HepG2 (cell line): ENCODE measurements around the gene SULT2A1. TPM values are rescaled to one million over a fixed set of nuclear protein-coding genes. Genes with fewer than 3 reads are reported as not detected.

Source experiments
- CHD2 ChIP-seq: IDR thresholded peaks from 2 replicates; pipeline ENCODE4 v1.6.1; 2011; ENCODE audit warnings: low read depth, low read length, improper control_type of control experiment
- HES4 ChIP-seq: sonication (generic); formaldehyde crosslinking; IDR thresholded peaks from 2 replicates; pipeline ENCODE4 v1.9.0; 2021; ENCODE audit warnings: mild to moderate bottlenecking, missing genetic modification reagents, borderline replicate concordance
- NPAS2 ChIP-seq: sonication (generic); formaldehyde crosslinking; IDR thresholded peaks from 2 replicates; pipeline ENCODE4 v1.8.0; 2022; ENCODE audit warnings: mild to moderate bottlenecking, missing genetic modification reagents, borderline replicate concordance
- ZMYM4 ChIP-seq: sonication (generic); formaldehyde crosslinking; IDR thresholded peaks from 2 replicates; pipeline ENCODE4 v1.8.1; 2023; ENCODE audit warnings: mild to moderate bottlenecking, missing genetic modification reagents
- ZNF263 ChIP-seq: sonication (generic); formaldehyde crosslinking; IDR thresholded peaks from 2 replicates; pipeline ENCODE4 v1.4.0; 2020; ENCODE audit warnings: missing genetic modification reagents
- ZNF619 ChIP-seq: sonication (generic); formaldehyde crosslinking; IDR thresholded peaks from 2 replicates; pipeline ENCODE4 v1.4.0; 2020; ENCODE audit warnings: mild to moderate bottlenecking, missing genetic modification reagents
- polyA plus RNA-seq, 8 experiments: library from polyadenylated mRNA; depleted of rRNA in 3 of 8; stranded (reverse) in 7 of 8; unstranded in 1 of 8; fragments of >200 nt; fragmentation: Illumina TruSeq in 4 of 8; extraction: Trizol in 4 of 8; gene quantifications; 2 replicates each; pipeline versions ENCODE4 v1.2.1 to v1.2.3, GENCODE V29; 2011 to 2016; ENCODE audit warnings: low read depth in 4 of 8, missing spikeins in 1 of 8, mixed read lengths in 1 of 8; ENCODE audit not compliant: insufficient read depth in 1 of 8
- total RNA-seq, 5 experiments: library from RNA; depleted of rRNA; stranded (reverse); fragments of >200 nt; fragmentation: Illumina TruSeq; extraction: Trizol; gene quantifications; 2 replicates each; pipeline ENCODE4 v1.2.3, GENCODE V29; 2016; ENCODE audit warnings: low read depth in 1 of 5
- TF ChIP-seq, protein P1 (sequence below): IDR thresholded peaks from 2 replicates; pipeline ENCODE4 v1.4.0; 2020; ENCODE audit warnings: mild to moderate bottlenecking, missing genetic modification reagents
- TF ChIP-seq, protein P2 (sequence below): fragments of 450-650 bp; IDR thresholded peaks from 2 replicates; pipeline ENCODE4 v1.6.1; 2017
- TF ChIP-seq, protein P3 (sequence below): sonication (generic); formaldehyde crosslinking; IDR thresholded peaks from 2 replicates; pipeline ENCODE4 v1.8.0; 2022; ENCODE audit warnings: mild to moderate bottlenecking, missing genetic modification reagents
- TF ChIP-seq, protein P4 (sequence below): sonication (generic); formaldehyde crosslinking; IDR thresholded peaks from 2 replicates; pipeline ENCODE4 v1.8.1; 2023; ENCODE audit warnings: missing genetic modification reagents, inconsistent platforms, borderline replicate concordance
- TF ChIP-seq, protein P5 (sequence below): sonication (generic); formaldehyde crosslinking; IDR thresholded peaks from 2 replicates; pipeline ENCODE4 v1.4.0; 2020; ENCODE audit warnings: missing genetic modification reagents
- TF ChIP-seq, protein P6 (sequence below): sonication (generic); formaldehyde crosslinking; IDR thresholded peaks from 2 replicates; pipeline ENCODE4 v1.8.0; 2022; ENCODE audit warnings: low read depth, missing genetic modification reagents
- TF ChIP-seq, protein P7 (sequence below): sonication (generic); formaldehyde crosslinking; conservative IDR thresholded peaks from 2 replicates; pipeline ENCODE4 v1.8.0; 2022; ENCODE audit warnings: low read depth, missing genetic modification reagents

SULT2A1 gene
- total and polyA plus RNA-seq, 2 of the 13 experiments (the other 11 are each of a cell fraction or from before 2014, with no cell fraction given) = 137 to 193 TPM

DNA sequence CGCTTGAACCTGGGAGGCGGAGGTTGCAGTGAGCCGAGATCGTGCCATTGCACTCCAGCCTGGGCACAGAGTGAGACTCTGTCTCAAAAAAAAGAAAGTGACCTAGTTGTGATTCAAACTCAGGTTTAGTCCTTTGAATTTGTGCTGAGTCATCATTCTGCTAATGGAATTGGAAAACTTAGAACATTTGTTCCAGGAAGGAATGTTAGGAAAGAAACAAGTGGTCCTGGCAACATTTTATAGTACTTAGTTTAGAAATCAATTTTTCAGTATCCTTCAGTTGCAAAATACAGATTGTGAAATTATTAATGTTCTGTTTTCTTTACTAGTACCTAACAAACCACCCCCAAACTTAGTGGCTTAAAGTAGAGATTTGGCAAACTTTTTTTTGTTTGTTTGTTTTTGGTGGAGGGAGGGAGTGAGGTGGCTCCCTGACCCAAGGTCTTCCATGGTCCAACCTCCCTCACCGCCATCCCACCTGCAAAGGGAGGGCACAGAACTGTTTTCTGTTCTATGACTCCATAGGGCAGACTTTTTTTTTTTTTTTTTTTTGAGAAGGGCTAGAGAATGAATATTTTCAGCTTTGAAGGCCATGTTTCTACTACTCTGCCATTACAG is 9.2 kb upstream of the SULT2A1 start (continued):
- TF ChIP-seq, protein P1, sequence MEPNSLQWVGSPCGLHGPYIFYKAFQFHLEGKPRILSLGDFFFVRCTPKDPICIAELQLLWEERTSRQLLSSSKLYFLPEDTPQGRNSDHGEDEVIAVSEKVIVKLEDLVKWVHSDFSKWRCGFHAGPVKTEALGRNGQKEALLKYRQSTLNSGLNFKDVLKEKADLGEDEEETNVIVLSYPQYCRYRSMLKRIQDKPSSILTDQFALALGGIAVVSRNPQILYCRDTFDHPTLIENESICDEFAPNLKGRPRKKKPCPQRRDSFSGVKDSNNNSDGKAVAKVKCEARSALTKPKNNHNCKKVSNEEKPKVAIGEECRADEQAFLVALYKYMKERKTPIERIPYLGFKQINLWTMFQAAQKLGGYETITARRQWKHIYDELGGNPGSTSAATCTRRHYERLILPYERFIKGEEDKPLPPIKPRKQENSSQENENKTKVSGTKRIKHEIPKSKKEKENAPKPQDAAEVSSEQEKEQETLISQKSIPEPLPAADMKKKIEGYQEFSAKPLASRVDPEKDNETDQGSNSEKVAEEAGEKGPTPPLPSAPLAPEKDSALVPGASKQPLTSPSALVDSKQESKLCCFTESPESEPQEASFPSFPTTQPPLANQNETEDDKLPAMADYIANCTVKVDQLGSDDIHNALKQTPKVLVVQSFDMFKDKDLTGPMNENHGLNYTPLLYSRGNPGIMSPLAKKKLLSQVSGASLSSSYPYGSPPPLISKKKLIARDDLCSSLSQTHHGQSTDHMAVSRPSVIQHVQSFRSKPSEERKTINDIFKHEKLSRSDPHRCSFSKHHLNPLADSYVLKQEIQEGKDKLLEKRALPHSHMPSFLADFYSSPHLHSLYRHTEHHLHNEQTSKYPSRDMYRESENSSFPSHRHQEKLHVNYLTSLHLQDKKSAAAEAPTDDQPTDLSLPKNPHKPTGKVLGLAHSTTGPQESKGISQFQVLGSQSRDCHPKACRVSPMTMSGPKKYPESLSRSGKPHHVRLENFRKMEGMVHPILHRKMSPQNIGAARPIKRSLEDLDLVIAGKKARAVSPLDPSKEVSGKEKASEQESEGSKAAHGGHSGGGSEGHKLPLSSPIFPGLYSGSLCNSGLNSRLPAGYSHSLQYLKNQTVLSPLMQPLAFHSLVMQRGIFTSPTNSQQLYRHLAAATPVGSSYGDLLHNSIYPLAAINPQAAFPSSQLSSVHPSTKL (CRISPR knock-in tag) = 0 out of 2 replicates have a peak, but pooled peaks have one; percentile 6
- TF ChIP-seq ZMYM4 (CRISPR knock-in tag) (0 out of 2 replicates have a peak, but pooled peaks have one; percentile 22), CHD2 (no peak), ZNF619 (no peak), NPAS2 (no peak), ZNF263 (CRISPR knock-in tag) (no peak), HES4 (CRISPR knock-in tag) (no peak)
- TF ChIP-seq, protein P2, sequence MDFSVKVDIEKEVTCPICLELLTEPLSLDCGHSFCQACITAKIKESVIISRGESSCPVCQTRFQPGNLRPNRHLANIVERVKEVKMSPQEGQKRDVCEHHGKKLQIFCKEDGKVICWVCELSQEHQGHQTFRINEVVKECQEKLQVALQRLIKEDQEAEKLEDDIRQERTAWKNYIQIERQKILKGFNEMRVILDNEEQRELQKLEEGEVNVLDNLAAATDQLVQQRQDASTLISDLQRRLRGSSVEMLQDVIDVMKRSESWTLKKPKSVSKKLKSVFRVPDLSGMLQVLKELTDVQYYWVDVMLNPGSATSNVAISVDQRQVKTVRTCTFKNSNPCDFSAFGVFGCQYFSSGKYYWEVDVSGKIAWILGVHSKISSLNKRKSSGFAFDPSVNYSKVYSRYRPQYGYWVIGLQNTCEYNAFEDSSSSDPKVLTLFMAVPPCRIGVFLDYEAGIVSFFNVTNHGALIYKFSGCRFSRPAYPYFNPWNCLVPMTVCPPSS = no peak
- TF ChIP-seq, protein P3, sequence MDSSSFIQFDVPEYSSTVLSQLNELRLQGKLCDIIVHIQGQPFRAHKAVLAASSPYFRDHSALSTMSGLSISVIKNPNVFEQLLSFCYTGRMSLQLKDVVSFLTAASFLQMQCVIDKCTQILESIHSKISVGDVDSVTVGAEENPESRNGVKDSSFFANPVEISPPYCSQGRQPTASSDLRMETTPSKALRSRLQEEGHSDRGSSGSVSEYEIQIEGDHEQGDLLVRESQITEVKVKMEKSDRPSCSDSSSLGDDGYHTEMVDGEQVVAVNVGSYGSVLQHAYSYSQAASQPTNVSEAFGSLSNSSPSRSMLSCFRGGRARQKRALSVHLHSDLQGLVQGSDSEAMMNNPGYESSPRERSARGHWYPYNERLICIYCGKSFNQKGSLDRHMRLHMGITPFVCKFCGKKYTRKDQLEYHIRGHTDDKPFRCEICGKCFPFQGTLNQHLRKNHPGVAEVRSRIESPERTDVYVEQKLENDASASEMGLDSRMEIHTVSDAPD (CRISPR knock-in tag) = no peak
- TF ChIP-seq, protein P4, sequence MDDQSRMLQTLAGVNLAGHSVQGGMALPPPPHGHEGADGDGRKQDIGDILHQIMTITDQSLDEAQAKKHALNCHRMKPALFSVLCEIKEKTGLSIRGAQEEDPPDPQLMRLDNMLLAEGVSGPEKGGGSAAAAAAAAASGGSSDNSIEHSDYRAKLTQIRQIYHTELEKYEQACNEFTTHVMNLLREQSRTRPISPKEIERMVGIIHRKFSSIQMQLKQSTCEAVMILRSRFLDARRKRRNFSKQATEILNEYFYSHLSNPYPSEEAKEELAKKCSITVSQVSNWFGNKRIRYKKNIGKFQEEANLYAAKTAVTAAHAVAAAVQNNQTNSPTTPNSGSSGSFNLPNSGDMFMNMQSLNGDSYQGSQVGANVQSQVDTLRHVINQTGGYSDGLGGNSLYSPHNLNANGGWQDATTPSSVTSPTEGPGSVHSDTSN (CRISPR knock-in tag) = no peak
- TF ChIP-seq, protein P5, sequence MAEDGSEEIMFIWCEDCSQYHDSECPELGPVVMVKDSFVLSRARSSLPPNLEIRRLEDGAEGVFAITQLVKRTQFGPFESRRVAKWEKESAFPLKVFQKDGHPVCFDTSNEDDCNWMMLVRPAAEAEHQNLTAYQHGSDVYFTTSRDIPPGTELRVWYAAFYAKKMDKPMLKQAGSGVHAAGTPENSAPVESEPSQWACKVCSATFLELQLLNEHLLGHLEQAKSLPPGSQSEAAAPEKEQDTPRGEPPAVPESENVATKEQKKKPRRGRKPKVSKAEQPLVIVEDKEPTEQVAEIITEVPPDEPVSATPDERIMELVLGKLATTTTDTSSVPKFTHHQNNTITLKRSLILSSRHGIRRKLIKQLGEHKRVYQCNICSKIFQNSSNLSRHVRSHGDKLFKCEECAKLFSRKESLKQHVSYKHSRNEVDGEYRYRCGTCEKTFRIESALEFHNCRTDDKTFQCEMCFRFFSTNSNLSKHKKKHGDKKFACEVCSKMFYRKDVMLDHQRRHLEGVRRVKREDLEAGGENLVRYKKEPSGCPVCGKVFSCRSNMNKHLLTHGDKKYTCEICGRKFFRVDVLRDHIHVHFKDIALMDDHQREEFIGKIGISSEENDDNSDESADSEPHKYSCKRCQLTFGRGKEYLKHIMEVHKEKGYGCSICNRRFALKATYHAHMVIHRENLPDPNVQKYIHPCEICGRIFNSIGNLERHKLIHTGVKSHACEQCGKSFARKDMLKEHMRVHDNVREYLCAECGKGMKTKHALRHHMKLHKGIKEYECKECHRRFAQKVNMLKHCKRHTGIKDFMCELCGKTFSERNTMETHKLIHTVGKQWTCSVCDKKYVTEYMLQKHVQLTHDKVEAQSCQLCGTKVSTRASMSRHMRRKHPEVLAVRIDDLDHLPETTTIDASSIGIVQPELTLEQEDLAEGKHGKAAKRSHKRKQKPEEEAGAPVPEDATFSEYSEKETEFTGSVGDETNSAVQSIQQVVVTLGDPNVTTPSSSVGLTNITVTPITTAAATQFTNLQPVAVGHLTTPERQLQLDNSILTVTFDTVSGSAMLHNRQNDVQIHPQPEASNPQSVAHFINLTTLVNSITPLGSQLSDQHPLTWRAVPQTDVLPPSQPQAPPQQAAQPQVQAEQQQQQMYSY = no peak
- TF ChIP-seq, protein P6, sequence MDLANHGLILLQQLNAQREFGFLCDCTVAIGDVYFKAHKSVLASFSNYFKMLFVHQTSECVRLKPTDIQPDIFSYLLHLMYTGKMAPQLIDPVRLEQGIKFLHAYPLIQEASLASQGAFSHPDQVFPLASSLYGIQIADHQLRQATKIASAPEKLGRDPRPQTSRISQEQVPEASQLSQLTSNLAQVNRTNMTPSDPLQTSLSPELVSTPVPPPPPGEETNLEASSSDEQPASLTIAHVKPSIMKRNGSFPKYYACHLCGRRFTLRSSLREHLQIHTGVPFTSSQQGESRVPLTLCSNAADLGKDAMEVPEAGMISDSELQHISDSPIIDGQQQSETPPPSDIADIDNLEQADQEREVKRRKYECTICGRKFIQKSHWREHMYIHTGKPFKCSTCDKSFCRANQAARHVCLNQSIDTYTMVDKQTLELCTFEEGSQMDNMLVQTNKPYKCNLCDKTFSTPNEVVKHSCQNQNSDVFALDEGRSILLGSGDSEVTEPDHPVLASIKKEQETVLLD (CRISPR knock-in tag) = no peak
- TF ChIP-seq, protein P7, sequence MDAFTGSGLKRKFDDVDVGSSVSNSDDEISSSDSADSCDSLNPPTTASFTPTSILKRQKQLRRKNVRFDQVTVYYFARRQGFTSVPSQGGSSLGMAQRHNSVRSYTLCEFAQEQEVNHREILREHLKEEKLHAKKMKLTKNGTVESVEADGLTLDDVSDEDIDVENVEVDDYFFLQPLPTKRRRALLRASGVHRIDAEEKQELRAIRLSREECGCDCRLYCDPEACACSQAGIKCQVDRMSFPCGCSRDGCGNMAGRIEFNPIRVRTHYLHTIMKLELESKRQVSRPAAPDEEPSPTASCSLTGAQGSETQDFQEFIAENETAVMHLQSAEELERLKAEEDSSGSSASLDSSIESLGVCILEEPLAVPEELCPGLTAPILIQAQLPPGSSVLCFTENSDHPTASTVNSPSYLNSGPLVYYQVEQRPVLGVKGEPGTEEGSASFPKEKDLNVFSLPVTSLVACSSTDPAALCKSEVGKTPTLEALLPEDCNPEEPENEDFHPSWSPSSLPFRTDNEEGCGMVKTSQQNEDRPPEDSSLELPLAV (CRISPR knock-in tag) = no peak
